ENCODE data around the gene SGMS1. TPM values are rescaled to one million over a fixed set of nuclear protein-coding genes. Genes with fewer than 3 reads are reported as not detected.
"Not testable (repeated sequence)": the region's sequence is repeated elsewhere in the genome, so short reads cannot be mapped to it uniquely, and the experiment has no call there.

SGMS1 gene
- polyA plus RNA-seq (2013, experiment 1 of 2): 5.5 TPM
- polyA plus RNA-seq (2013, experiment 2 of 2): 5.6 TPM

DNA sequence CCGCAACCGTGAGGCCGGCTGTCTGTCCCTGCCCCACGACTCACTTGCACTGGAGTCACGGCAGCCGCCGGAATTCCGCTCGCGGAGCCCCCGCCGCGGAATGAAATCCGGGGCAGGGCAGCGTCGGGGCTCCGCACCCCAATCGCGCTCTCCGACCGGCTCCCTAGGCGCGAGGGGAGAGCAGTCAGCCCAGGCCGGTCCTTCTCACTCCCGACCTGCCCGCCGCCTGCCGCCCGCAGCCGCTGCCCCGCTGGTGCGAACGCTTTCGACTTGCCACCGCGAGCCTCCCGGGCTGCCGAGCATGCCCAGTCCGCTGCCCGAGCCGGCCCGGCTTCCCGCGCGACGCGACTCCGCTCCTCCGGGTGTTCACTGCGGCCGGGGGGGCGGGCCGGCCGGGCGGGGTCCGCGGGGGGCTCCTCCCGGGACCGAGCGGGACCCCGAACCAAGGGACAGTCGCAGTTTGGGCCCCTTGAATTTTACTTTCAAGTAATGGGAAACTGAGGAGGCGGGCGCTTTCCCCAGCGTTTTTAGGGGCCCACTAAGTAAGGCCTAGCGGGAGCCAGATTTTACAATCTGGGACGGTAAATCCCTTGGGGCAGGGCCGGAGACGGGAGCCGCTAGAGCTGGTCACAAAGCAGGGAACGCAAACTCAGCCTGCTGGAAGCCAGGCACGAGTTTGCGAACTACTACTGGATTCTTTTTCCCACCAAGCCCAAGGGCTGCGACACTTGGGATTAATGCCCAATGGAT is at the start of gene SGMS1:
SGMS1 (minus strand) TSS at position 294 of the 750 bp plus-strand sequence. CDS start 279,842 bp downstream, outside the sequence.
- Histone ChIP-seq H3K9ac (ENCODE audit: low read length) (peak within 1 kb of the TSS; percentile 99), H3K4me1 (ENCODE audit: control insufficient read depth, insufficient read depth, low read depth, low read length) (peaks cover 4% of the 10 kb centered on the region), H4K91ac (ENCODE audit: low read length) (peak within 1 kb of the TSS; percentile 95), H2BK15ac (ENCODE audit: low read depth, poor library complexity, severe bottlenecking) (peak within 1 kb of the TSS; percentile 92), H3K27me3 (ENCODE audit: control insufficient read depth in 1 of 2, insufficient read depth in 1 of 2, low read length in 2 of 2) (no peaks in the 10 kb centered on the region), H3K9me3 (ENCODE audit: control insufficient read depth, low read length) (no peaks in the 10 kb centered on the region), H3K27ac (ENCODE audit: low read length, poor library complexity, severe bottlenecking) (peak within 1 kb of the TSS; percentile 89), H2BK5ac (ENCODE audit: low read depth, low read length, poor library complexity, severe bottlenecking) (peak within 1 kb of the TSS; percentile 92), H2BK12ac (ENCODE audit: low read length in 2 of 2) (peak within 1 kb of the TSS in 1 of 2 experiments; percentile 97), H3K4ac (ENCODE audit: low read depth in 1 of 2, low read length in 2 of 2) (peak within 1 kb of the TSS; percentile 83 to 93), H3K79me1 (replicated peaks; ENCODE audit: low read length, poor library complexity, severe bottlenecking) (peaks cover 17% of the 10 kb centered on the region), H3K18ac (ENCODE audit: low read depth in 1 of 2, low read length in 2 of 2) (peak within 1 kb of the TSS; percentile 96 to 100), H3K4me3 (ENCODE audit: insufficient read depth in 1 of 2, low read depth in 1 of 2, low read length in 2 of 2) (peak within 1 kb of the TSS; percentile 92), H2BK120ac (ENCODE audit: low read depth, low read length) (peak within 1 kb of the TSS; percentile 90), H3K14ac (ENCODE audit: low read length in 2 of 2) (peak within 1 kb of the TSS in 1 of 2 experiments; percentile 98), H3K4me2 (ENCODE audit: low read length, poor library complexity, severe bottlenecking) (peak within 1 kb of the TSS; percentile 99), H3K36me3 (ENCODE audit: control insufficient read depth in 1 of 2, insufficient read depth in 2 of 2, low read depth in 1 of 2, low read length in 2 of 2) (peaks cover 0 to 8% of the 10 kb centered on the region in 2 experiments), H2AFZ (ENCODE audit: low read depth, low read length) (peak within 1 kb of the TSS; percentile 66), H3K23ac (ENCODE audit: low read length in 2 of 2) (peak within 1 kb of the TSS in 1 of 2 experiments; percentile 46), H2AK5ac (ENCODE audit: low read length, severe bottlenecking) (no peak within 1 kb of the TSS), H4K8ac (ENCODE audit: low read length) (peak within 1 kb of the TSS; percentile 98)
- WGBS: under 1% methylated on average over 70 of the region's 74 CpGs
- peak; percentile 90 for DNase-seq

DNA sequence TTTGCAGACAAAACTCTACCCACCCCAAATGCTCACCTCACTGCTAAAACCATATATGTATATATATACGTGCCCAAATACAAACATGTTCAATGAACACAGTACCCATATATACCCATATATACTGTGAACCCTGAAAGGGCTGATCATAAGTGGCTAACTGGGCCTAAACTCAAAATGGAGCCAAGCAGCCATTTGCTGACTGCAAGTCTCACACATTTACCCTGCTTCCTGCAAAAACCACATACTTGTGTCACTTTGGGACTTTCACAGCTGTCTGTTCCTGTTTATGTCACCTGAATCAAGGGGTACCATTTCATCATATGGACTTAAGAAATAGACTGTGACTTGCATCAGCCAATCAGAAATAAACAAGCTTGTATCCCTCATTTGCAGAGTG is 48.4 kb upstream of the SGMS1 start:
- H2BK120ac ChIP-seq (ENCODE audit: low read depth, low read length); H3K14ac ChIP-seq (ENCODE audit: low read length in 2 of 2): not testable (repeated sequence)

DNA sequence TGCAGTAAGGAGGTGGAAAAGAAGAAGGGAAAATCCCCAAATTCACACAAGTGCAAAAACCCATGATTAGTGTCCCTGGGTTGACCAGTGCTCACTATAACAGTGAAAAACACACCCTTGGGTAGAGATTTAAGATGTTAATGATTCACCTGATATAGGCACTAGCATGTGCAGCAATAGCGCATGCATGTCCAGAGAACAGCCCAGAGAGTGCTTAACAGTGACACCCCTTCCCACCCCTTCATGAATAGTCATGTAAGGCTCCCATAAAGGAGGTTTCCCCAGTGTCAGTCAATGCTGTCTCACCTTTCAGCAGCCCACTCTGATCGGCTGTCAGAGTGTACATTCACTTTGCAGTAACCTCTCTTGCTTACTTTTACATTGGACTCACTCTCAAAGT is 47.9 kb upstream of the SGMS1 start:
- not testable (repeated sequence) for H3K14ac ChIP-seq (ENCODE audit: low read length in 2 of 2); H3K4me2 ChIP-seq (ENCODE audit: low read length, poor library complexity, severe bottlenecking); H2BK15ac ChIP-seq (ENCODE audit: low read depth, poor library complexity, severe bottlenecking); H3K23ac ChIP-seq (ENCODE audit: low read length in 2 of 2); H3K9ac ChIP-seq (ENCODE audit: low read length); H3K4ac ChIP-seq (ENCODE audit: low read depth in 1 of 2, low read length in 2 of 2); H3K4me1 ChIP-seq (ENCODE audit: control insufficient read depth, insufficient read depth, low read depth, low read length); H2AFZ ChIP-seq (ENCODE audit: low read depth, low read length); H2BK5ac ChIP-seq (ENCODE audit: low read depth, low read length, poor library complexity, severe bottlenecking); H3K4me3 ChIP-seq (ENCODE audit: insufficient read depth in 1 of 2, low read depth in 1 of 2, low read length in 2 of 2); H3K27ac ChIP-seq (ENCODE audit: low read length, poor library complexity, severe bottlenecking); H3K79me1 ChIP-seq (replicated peaks; ENCODE audit: low read length, poor library complexity, severe bottlenecking); H3K27me3 ChIP-seq (ENCODE audit: control insufficient read depth in 1 of 2, insufficient read depth in 1 of 2, low read length in 2 of 2); H2AK5ac ChIP-seq (ENCODE audit: low read length, severe bottlenecking); H3K36me3 ChIP-seq (ENCODE audit: control insufficient read depth in 1 of 2, insufficient read depth in 2 of 2, low read depth in 1 of 2, low read length in 2 of 2); DNase-seq; H2BK120ac ChIP-seq (ENCODE audit: low read depth, low read length); H4K91ac ChIP-seq (ENCODE audit: low read length); H4K8ac ChIP-seq (ENCODE audit: low read length); H3K9me3 ChIP-seq (ENCODE audit: control insufficient read depth, low read length); H3K18ac ChIP-seq (ENCODE audit: low read depth in 1 of 2, low read length in 2 of 2); H2BK12ac ChIP-seq (ENCODE audit: low read length in 2 of 2)
- 81% methylated on average over 2 of the region's 2 CpGs for WGBS

More for the DNA sequence above, 48.4 kb upstream of the SGMS1 start:
- not testable (repeated sequence) for H2BK15ac ChIP-seq (ENCODE audit: low read depth, poor library complexity, severe bottlenecking); H4K91ac ChIP-seq (ENCODE audit: low read length); H3K18ac ChIP-seq (ENCODE audit: low read depth in 1 of 2, low read length in 2 of 2); H2AFZ ChIP-seq (ENCODE audit: low read depth, low read length); H3K27me3 ChIP-seq (ENCODE audit: control insufficient read depth in 1 of 2, insufficient read depth in 1 of 2, low read length in 2 of 2); H3K23ac ChIP-seq (ENCODE audit: low read length in 2 of 2); H3K4ac ChIP-seq (ENCODE audit: low read depth in 1 of 2, low read length in 2 of 2); H3K4me2 ChIP-seq (ENCODE audit: low read length, poor library complexity, severe bottlenecking); H3K79me1 ChIP-seq (replicated peaks; ENCODE audit: low read length, poor library complexity, severe bottlenecking); H3K9me3 ChIP-seq (ENCODE audit: control insufficient read depth, low read length); H2AK5ac ChIP-seq (ENCODE audit: low read length, severe bottlenecking); H3K27ac ChIP-seq (ENCODE audit: low read length, poor library complexity, severe bottlenecking); DNase-seq; H3K36me3 ChIP-seq (ENCODE audit: control insufficient read depth in 1 of 2, insufficient read depth in 2 of 2, low read depth in 1 of 2, low read length in 2 of 2); H3K4me3 ChIP-seq (ENCODE audit: insufficient read depth in 1 of 2, low read depth in 1 of 2, low read length in 2 of 2); H2BK5ac ChIP-seq (ENCODE audit: low read depth, low read length, poor library complexity, severe bottlenecking); H2BK12ac ChIP-seq (ENCODE audit: low read length in 2 of 2); H4K8ac ChIP-seq (ENCODE audit: low read length); H3K9ac ChIP-seq (ENCODE audit: low read length); H3K4me1 ChIP-seq (ENCODE audit: control insufficient read depth, insufficient read depth, low read depth, low read length)
- 71% methylated on average over 1 of the region's 1 CpG for WGBS

DNA sequence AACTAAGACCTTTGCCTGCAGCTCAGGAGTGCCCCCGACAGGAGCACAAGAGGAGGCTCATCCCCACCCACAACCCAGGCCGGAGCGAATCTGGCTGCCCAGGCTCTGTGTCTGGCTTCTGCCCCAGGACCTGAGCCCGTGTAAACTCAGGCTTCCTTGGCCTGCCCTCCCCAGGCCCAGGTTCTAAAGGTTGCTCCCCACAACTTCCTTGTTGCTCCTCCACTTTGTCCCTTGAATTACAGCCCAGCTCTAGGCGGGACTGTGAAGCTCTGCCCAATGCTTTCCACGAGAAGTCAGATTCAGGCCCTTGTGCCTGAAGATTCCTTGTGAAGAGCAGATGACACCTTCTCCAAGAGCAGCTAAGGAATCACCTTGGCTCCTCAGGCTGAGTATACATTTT is 46.2 kb upstream of the SGMS1 start:
- not testable (repeated sequence) for DNase-seq; H2BK120ac ChIP-seq (ENCODE audit: low read depth, low read length); H3K36me3 ChIP-seq (ENCODE audit: control insufficient read depth in 1 of 2, insufficient read depth in 2 of 2, low read depth in 1 of 2, low read length in 2 of 2); H2BK5ac ChIP-seq (ENCODE audit: low read depth, low read length, poor library complexity, severe bottlenecking); H3K4me2 ChIP-seq (ENCODE audit: low read length, poor library complexity, severe bottlenecking); H3K79me1 ChIP-seq (replicated peaks; ENCODE audit: low read length, poor library complexity, severe bottlenecking); H3K14ac ChIP-seq (ENCODE audit: low read length in 2 of 2); H3K9ac ChIP-seq (ENCODE audit: low read length); H4K8ac ChIP-seq (ENCODE audit: low read length); H3K18ac ChIP-seq (ENCODE audit: low read depth in 1 of 2, low read length in 2 of 2); H3K27ac ChIP-seq (ENCODE audit: low read length, poor library complexity, severe bottlenecking); H3K4ac ChIP-seq (ENCODE audit: low read depth in 1 of 2, low read length in 2 of 2); H4K91ac ChIP-seq (ENCODE audit: low read length); H3K27me3 ChIP-seq (ENCODE audit: control insufficient read depth in 1 of 2, insufficient read depth in 1 of 2, low read length in 2 of 2); H2AFZ ChIP-seq (ENCODE audit: low read depth, low read length); H3K9me3 ChIP-seq (ENCODE audit: control insufficient read depth, low read length); H2BK15ac ChIP-seq (ENCODE audit: low read depth, poor library complexity, severe bottlenecking); H3K4me1 ChIP-seq (ENCODE audit: control insufficient read depth, insufficient read depth, low read depth, low read length); H2BK12ac ChIP-seq (ENCODE audit: low read length in 2 of 2); H3K23ac ChIP-seq (ENCODE audit: low read length in 2 of 2); H2AK5ac ChIP-seq (ENCODE audit: low read length, severe bottlenecking); H3K4me3 ChIP-seq (ENCODE audit: insufficient read depth in 1 of 2, low read depth in 1 of 2, low read length in 2 of 2)
- WGBS: 82% methylated on average over 6 of the region's 6 CpGs
